OCI-LY1 (cell line): ENCODE measurements around the gene NECTIN1.

ENCODE experiments used
- H2AFZ ChIP-seq: fragments of 200-600 bp; sonication (generic), shearing (Covaris generic); 2 replicates; pipeline ENCODE4 v1.6.0; 2014; ENCODE audit warnings: antibody characterized with exemption, mild to moderate bottlenecking, low read length
- H3F3A ChIP-seq: fragments of 200-600 bp; sonication (generic), shearing (Covaris generic); 2 replicates; pipeline ENCODE4 v1.6.0; 2014; ENCODE audit warnings: mild to moderate bottlenecking, antibody characterized with exemption, low read length, moderate library complexity; ENCODE audit not compliant: insufficient read depth
- H3K27ac ChIP-seq: fragments of 200-600 bp; sonication (generic); 2 replicates; pipeline ENCODE4 v1.5.1; 2014; ENCODE audit warnings: low read length, mixed run types, mild to moderate bottlenecking, low read depth; ENCODE audit not compliant: poor library complexity, severe bottlenecking
- H3K27me3 ChIP-seq: fragments of 200-600 bp; sonication (generic); 2 replicates; pipeline ENCODE4 v1.6.0; 2014; ENCODE audit warnings: antibody characterized with exemption, mild to moderate bottlenecking, low read length, moderate library complexity; ENCODE audit not compliant: insufficient read depth
- H3K36me3 ChIP-seq: fragments of 200-600 bp; sonication (generic); 2 replicates; pipeline ENCODE4 v1.6.1; 2014; ENCODE audit warnings: mild to moderate bottlenecking, antibody characterized with exemption, low read length, moderate library complexity, mixed read lengths; ENCODE audit not compliant: insufficient read depth
- H3K4me1 ChIP-seq: fragments of 200-600 bp; sonication (generic); 2 replicates; pipeline ENCODE4 v1.5.1; 2014; ENCODE audit warnings: mild to moderate bottlenecking, low read length, moderate library complexity; ENCODE audit not compliant: insufficient read depth, severe bottlenecking
- H3K4me2 ChIP-seq: fragments of 200-600 bp; sonication (generic), shearing (Covaris generic); 2 replicates; pipeline ENCODE4 v1.6.1; 2014; ENCODE audit warnings: low read length
- H3K4me3 ChIP-seq: fragments of 200-600 bp; sonication (generic); 2 replicates; pipeline ENCODE4 v1.5.1; 2014; ENCODE audit warnings: low read length, low read depth, mild to moderate bottlenecking, mixed read lengths; ENCODE audit not compliant: poor library complexity, severe bottlenecking
- H3K79me2 ChIP-seq: fragments of 200-600 bp; shearing (Covaris generic); 2 replicates; pipeline ENCODE4 v1.6.1; 2016; ENCODE audit warnings: mixed run types, low read length, mixed read lengths; ENCODE audit not compliant: insufficient read depth
- H3K9ac ChIP-seq: fragments of 200-600 bp; sonication (generic), shearing (Covaris generic); 2 replicates; pipeline ENCODE4 v1.6.1; 2014; ENCODE audit warnings: mild to moderate bottlenecking, low read length, mixed read lengths
- H3K9me2 ChIP-seq: fragments of 200-600 bp; sonication (generic), shearing (Covaris generic); 2 replicates; pipeline ENCODE4 v1.6.1; 2014; ENCODE audit warnings: low read depth, mild to moderate bottlenecking, low read length, mixed read lengths
- H3K9me3 ChIP-seq: fragments of 200-600 bp; shearing (Covaris generic); 2 replicates; pipeline ENCODE4 v1.6.1; 2014; ENCODE audit warnings: low read length, mixed read lengths
- H4K20me1 ChIP-seq: fragments of 200-600 bp; sonication (generic), shearing (Covaris generic); 2 replicates; pipeline ENCODE4 v1.6.0; 2016; ENCODE audit warnings: mild to moderate bottlenecking, low read length; ENCODE audit not compliant: insufficient read depth
- EZH2 ChIP-seq: fragments of 200-600 bp; sonication (generic), shearing (Covaris generic); IDR thresholded peaks from 2 replicates; pipeline ENCODE4 v1.8.0; 2017; ENCODE audit warnings: borderline replicate concordance, mixed run types, mild to moderate bottlenecking, antibody characterized with exemption, low read length, moderate library complexity, mixed read lengths
- TF ChIP-seq, protein P1 (sequence below): fragments of 200-600 bp; sonication (generic), shearing (Covaris generic); IDR thresholded peaks from 2 replicates; pipeline ENCODE4 v1.5.1; 2017; ENCODE audit warnings: mild to moderate bottlenecking, antibody characterized with exemption, low read length, moderate library complexity, mixed read lengths

Gene NECTIN1

DNA sequence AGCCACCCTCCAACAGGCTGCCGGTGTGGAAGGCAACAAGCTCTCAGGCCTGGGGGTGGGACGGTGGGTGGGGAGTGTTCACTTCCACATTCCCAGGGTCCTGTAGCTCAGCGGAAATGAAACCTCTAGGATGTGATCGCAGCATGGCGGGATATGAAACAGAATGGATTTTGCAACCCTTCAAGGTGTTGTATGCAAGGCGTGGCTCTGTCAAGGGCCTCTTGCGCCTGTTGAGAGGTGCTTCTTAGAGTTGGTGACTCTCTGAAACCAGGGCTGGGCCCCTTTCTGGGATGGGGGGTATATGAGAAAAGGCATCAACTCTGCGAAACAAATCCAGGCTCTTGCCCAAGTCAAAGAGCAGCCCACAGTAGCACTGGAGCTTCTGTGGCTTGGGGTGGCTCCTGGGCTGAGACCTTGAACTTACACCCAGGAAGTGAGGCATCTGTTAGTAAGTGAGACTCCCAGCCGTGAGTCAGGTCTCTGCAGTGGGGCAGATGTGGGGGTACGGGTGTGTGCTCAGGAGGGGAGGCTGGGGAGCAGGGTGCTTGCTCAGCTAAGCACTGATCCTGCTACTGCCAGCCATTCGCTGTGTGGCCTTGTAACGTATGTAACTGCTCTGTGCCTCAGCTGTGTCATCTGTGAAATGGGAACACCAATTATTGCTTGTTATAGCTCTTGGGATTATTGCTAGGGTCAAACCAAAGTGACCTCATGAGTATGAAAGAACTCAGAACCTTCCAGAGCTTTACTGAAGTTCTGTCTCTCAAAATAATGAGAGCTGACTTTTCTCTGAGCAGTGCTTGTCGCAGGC, 28.3 kb downstream of the NECTIN1 start:
- no peaks in the 10 kb centered on the region for H3K9me2 ChIP-seq
- H3K9me3 ChIP-seq = no peaks in the 10 kb centered on the region
- H3K4me2 ChIP-seq = no peak overlapping the region
- H3K79me2 ChIP-seq = no peaks in the 10 kb centered on the region
- H2AFZ ChIP-seq = no peak overlapping the region
- no peaks in the 10 kb centered on the region for H3K4me1 ChIP-seq
- no peaks in the 10 kb centered on the region for H3K27me3 ChIP-seq
- H3K4me3 ChIP-seq = no peak overlapping the region
- H3K36me3 ChIP-seq = no peaks in the 10 kb centered on the region
- no peak for TF ChIP-seq EZH2
- TF ChIP-seq, protein P1, sequence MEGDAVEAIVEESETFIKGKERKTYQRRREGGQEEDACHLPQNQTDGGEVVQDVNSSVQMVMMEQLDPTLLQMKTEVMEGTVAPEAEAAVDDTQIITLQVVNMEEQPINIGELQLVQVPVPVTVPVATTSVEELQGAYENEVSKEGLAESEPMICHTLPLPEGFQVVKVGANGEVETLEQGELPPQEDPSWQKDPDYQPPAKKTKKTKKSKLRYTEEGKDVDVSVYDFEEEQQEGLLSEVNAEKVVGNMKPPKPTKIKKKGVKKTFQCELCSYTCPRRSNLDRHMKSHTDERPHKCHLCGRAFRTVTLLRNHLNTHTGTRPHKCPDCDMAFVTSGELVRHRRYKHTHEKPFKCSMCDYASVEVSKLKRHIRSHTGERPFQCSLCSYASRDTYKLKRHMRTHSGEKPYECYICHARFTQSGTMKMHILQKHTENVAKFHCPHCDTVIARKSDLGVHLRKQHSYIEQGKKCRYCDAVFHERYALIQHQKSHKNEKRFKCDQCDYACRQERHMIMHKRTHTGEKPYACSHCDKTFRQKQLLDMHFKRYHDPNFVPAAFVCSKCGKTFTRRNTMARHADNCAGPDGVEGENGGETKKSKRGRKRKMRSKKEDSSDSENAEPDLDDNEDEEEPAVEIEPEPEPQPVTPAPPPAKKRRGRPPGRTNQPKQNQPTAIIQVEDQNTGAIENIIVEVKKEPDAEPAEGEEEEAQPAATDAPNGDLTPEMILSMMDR = no peak
- H4K20me1 ChIP-seq = no peaks in the 10 kb centered on the region
- no peaks in the 10 kb centered on the region for H3F3A ChIP-seq
- no peak overlapping the region for H3K9ac ChIP-seq
- no peak overlapping the region for H3K27ac ChIP-seq

DNA sequence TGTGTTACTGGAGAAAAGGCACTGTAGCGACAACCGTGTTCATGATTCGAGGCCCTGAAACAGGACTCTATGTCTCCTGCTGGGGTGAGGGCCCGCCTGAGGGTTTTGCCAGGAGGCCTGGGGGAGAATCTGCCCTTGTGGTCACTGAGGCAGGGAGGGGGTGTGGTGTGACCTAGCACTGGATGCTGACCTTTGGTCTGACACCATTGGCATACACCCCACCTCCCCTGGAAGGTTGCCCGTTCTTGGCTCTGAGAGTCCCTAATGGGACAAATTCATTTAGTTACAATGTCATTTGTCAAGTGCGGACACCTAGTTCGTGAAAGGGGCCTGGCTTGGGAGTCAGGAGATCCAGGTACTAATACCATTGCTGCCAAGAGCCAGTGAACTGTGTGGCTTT, 29.0 kb downstream of the NECTIN1 start:
- no peak overlapping the region for H3K27ac ChIP-seq
- TF ChIP-seq, protein P1 = no peak
- no peak for TF ChIP-seq EZH2
- no peaks in the 10 kb centered on the region for H3K36me3 ChIP-seq
- H2AFZ ChIP-seq = no peak overlapping the region
- H3K27me3 ChIP-seq = no peaks in the 10 kb centered on the region
- H3K4me2 ChIP-seq = no peak overlapping the region
- no peaks in the 10 kb centered on the region for H3K9me2 ChIP-seq
- H3K4me3 ChIP-seq = no peak overlapping the region
- no peaks in the 10 kb centered on the region for H3K4me1 ChIP-seq
- no peaks in the 10 kb centered on the region for H3F3A ChIP-seq
- H3K9ac ChIP-seq = no peak overlapping the region
- no peaks in the 10 kb centered on the region for H3K9me3 ChIP-seq
- H4K20me1 ChIP-seq = no peaks in the 10 kb centered on the region
- H3K79me2 ChIP-seq = no peaks in the 10 kb centered on the region

DNA sequence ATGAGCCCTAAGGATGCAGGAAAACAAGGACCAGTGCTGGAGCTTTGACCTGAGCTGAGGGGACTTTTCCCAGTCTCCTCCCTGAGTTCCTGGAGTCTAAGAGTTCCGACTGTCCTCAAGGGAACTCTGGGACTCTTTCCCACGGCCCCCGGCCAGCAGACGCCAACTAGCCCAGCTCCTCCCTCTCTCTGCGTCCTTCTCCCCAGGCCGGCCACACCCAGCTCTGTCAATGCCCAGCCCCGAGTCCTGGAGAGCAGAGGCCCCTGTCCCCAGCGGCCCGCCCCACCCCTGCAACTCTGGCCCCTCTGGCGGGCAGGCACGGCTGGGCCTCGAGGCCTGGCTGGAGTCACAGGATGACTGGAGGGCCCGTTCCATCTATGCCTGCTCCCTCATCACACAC, 29.8 kb downstream of the NECTIN1 start:
- H3K9ac ChIP-seq = no peak overlapping the region
- no peaks in the 10 kb centered on the region for H3K36me3 ChIP-seq
- H3K4me1 ChIP-seq = no peaks in the 10 kb centered on the region
- no peak overlapping the region for H3K4me3 ChIP-seq
- no peak for TF ChIP-seq EZH2
- TF ChIP-seq, protein P1 = no peak
- no peak overlapping the region for H3K4me2 ChIP-seq
- H3K9me3 ChIP-seq = no peaks in the 10 kb centered on the region
- H3K27ac ChIP-seq = no peak overlapping the region
- no peaks in the 10 kb centered on the region for H3K9me2 ChIP-seq
- H3K79me2 ChIP-seq = no peaks in the 10 kb centered on the region
- no peaks in the 10 kb centered on the region for H3K27me3 ChIP-seq
- no peaks in the 10 kb centered on the region for H3F3A ChIP-seq
- no peak overlapping the region for H2AFZ ChIP-seq
- no peaks in the 10 kb centered on the region for H4K20me1 ChIP-seq
